IMR-90 (cell line): ENCODE data around the gene MSH5. TPM values are rescaled to one million over a fixed set of nuclear protein-coding genes. Genes with fewer than 3 reads are reported as not detected.

Experiments
- ATAC-seq: fragments of 200-7000 bp; cut with Tn5 transposase; 2 replicates; pipeline ENCODE4 v1.9.1; 2020; ENCODE audit warnings: low read depth, mild to moderate bottlenecking, moderate library complexity
- BruUV-seq: library from RNA; stranded (reverse); fragments of 400-500 nt; replicated peaks from 2 replicates; lab custom pipeline; 2021; lab: Mats Ljungman, UMichigan
- CTCF ChIA-PET: fragments of 300-600 bp; formaldehyde crosslinking; extraction: SDS; loops from one replicate; lab custom pipeline; 2021; ENCODE audit warnings: antibody characterized with exemption; lab: Yijun Ruan, JAX
- POLR2A ChIA-PET: fragments of 300-600 bp; sonication (Branson Sonifier 250); formaldehyde crosslinking; loops from one replicate; lab custom pipeline; 2022; ENCODE audit warnings: antibody characterized with exemption; ENCODE audit not compliant: unreplicated experiment; lab: Charles Lee
- DNase-seq: peaks from one replicate; pipeline ENCODE4 v3.0.0; 2013
- H2AFZ ChIP-seq: replicated peaks from 2 replicates; pipeline ENCODE3; 2013; ENCODE audit warnings: low read length, mild to moderate bottlenecking; ENCODE audit not compliant: poor library complexity
- H2AK5ac ChIP-seq: 2 replicates; pipeline ENCODE4 v1.6.1; 2013; ENCODE audit warnings: low read depth, low read length, inconsistent platforms
- H2AK9ac ChIP-seq: replicated peaks from 2 replicates; pipeline ENCODE3; 2013; ENCODE audit warnings: mild to moderate bottlenecking, low read depth, low read length, moderate library complexity; ENCODE audit not compliant: poor library complexity
- H2BK120ac ChIP-seq: 2 replicates; pipeline ENCODE4 v1.6.1; 2013; ENCODE audit warnings: low read depth, low read length, inconsistent platforms
- H2BK15ac ChIP-seq: 3 replicates; pipeline ENCODE4 v1.6.1; 2013; ENCODE audit warnings: low read depth, low read length, inconsistent platforms
- H2BK20ac ChIP-seq: 2 replicates; pipeline ENCODE4 v1.6.1; 2013; ENCODE audit warnings: low read depth, mild to moderate bottlenecking, inconsistent platforms, low read length, moderate library complexity
- H2BK5ac ChIP-seq: 2 replicates; pipeline ENCODE4 v1.6.1; 2013; ENCODE audit warnings: mild to moderate bottlenecking, low read depth, low read length, inconsistent platforms; ENCODE audit not compliant: poor library complexity, severe bottlenecking
- H3K14ac ChIP-seq: replicated peaks from 2 replicates; pipeline ENCODE4 v1.6.1; 2013; ENCODE audit warnings: low read depth, low read length, inconsistent platforms
- H3K18ac ChIP-seq: 2 replicates; pipeline ENCODE4 v1.6.1; 2013; ENCODE audit warnings: low read depth, low read length, control low read depth
- H3K23ac ChIP-seq: 2 replicates; pipeline ENCODE4 v1.6.1; 2013; ENCODE audit warnings: low read depth, low read length, inconsistent platforms
- H3K27ac ChIP-seq: 2 replicates; pipeline ENCODE4 v1.5.1; 2013; ENCODE audit warnings: mild to moderate bottlenecking, control low read depth, low read length; ENCODE audit not compliant: insufficient read depth
- H3K27me3 ChIP-seq: 2 replicates; pipeline ENCODE4 v1.6.1; 2013; ENCODE audit warnings: low read length; ENCODE audit not compliant: control insufficient read depth, insufficient read depth
- H3K36me3 ChIP-seq: 2 replicates; pipeline ENCODE4 v1.6.1; 2013; ENCODE audit warnings: low read length, mixed read lengths; ENCODE audit not compliant: control insufficient read depth, insufficient read depth
- H3K4ac ChIP-seq: 2 replicates; pipeline ENCODE4 v1.6.1; 2013; ENCODE audit warnings: low read depth, low read length, inconsistent platforms
- H3K4me1 ChIP-seq: 2 replicates; pipeline ENCODE4 v1.6.1; 2013; ENCODE audit warnings: low read length, mixed read lengths; ENCODE audit not compliant: control insufficient read depth, insufficient read depth
- H3K4me2 ChIP-seq: 2 replicates; pipeline ENCODE4 v1.6.1; 2013; ENCODE audit warnings: low read depth, mild to moderate bottlenecking, control low read depth, low read length, moderate library complexity
- H3K4me3 ChIP-seq: 2 replicates; pipeline ENCODE4 v1.5.1; 2013; ENCODE audit warnings: low read depth, mild to moderate bottlenecking, control low read depth, low read length, moderate library complexity; ENCODE audit not compliant: insufficient read depth
- H3K56ac ChIP-seq: 2 replicates; pipeline ENCODE4 v1.6.1; 2013; ENCODE audit warnings: low read length, inconsistent platforms; ENCODE audit not compliant: insufficient read depth; ENCODE audit errors: extremely low read depth
- H3K79me1 ChIP-seq, 2 experiments: 2 replicates each; pipeline ENCODE4 v1.6.1; 2013; ENCODE audit warnings: low read length in 2 of 2, inconsistent platforms in 1 of 2, low read depth in 1 of 2
- H3K9ac ChIP-seq: 2 replicates; pipeline ENCODE4 v1.6.1; 2013; ENCODE audit warnings: low read depth, low read length, control low read depth
- H3K9me1 ChIP-seq: 2 replicates; pipeline ENCODE4 v1.6.1; 2013; ENCODE audit warnings: low read length, inconsistent platforms; ENCODE audit not compliant: insufficient read depth
- H3K9me3 ChIP-seq: 2 replicates; pipeline ENCODE4 v1.6.1; 2013; ENCODE audit warnings: low read length; ENCODE audit not compliant: control insufficient read depth, insufficient read depth
- H4K20me1 ChIP-seq: 2 replicates; pipeline ENCODE4 v1.6.1; 2013; ENCODE audit warnings: low read length, inconsistent platforms; ENCODE audit not compliant: insufficient read depth
- H4K5ac ChIP-seq: 2 replicates; pipeline ENCODE4 v1.6.1; 2013; ENCODE audit warnings: mild to moderate bottlenecking, low read depth, low read length, control low read depth
- H4K8ac ChIP-seq, 2 experiments: 2 replicates each; pipeline ENCODE4 v1.6.1; 2013; ENCODE audit warnings: low read depth in 2 of 2, low read length in 2 of 2, control low read depth in 1 of 2, inconsistent platforms in 1 of 2
- H4K91ac ChIP-seq: 2 replicates; pipeline ENCODE4 v1.6.1; 2013; ENCODE audit warnings: low read depth, low read length, inconsistent platforms; ENCODE audit not compliant: insufficient read depth
- BHLHE40 ChIP-seq: fragments of 150-350 bp; IDR thresholded peaks from 2 replicates; pipeline ENCODE4 v1.6.1; 2016; ENCODE audit warnings: mild to moderate bottlenecking, low read depth, low read length
- CEBPB ChIP-seq: IDR thresholded peaks from 2 replicates; pipeline ENCODE4 v1.6.1; 2012; ENCODE audit warnings: low read depth, low read length, improper control_type of control experiment
- CHD1 ChIP-seq: IDR thresholded peaks from 2 replicates; pipeline ENCODE4 v1.6.1; 2012; ENCODE audit warnings: low read depth, low read length, improper control_type of control experiment
- FOS ChIP-seq: fragments of 150-350 bp; IDR thresholded peaks from 2 replicates; pipeline ENCODE4 v1.6.1; 2016; ENCODE audit warnings: low read depth, low read length
- MAFK ChIP-seq: IDR thresholded peaks from 2 replicates; pipeline ENCODE4 v1.6.1; 2012; ENCODE audit warnings: low read depth, low read length, improper control_type of control experiment
- MAZ ChIP-seq: IDR thresholded peaks from 2 replicates; pipeline ENCODE4 v1.6.1; 2012; ENCODE audit warnings: low read depth, mild to moderate bottlenecking, low read length, improper control_type of control experiment, moderate library complexity, borderline replicate concordance
- MXI1 ChIP-seq: IDR thresholded peaks from 2 replicates; pipeline ENCODE4 v1.6.1; 2012; ENCODE audit warnings: low read depth, mild to moderate bottlenecking, low read length, moderate library complexity, borderline replicate concordance
- NFE2L2 ChIP-seq: fragments of 150-350 bp; IDR thresholded peaks from 2 replicates; pipeline ENCODE4 v1.6.1; 2016; ENCODE audit warnings: low read depth, mild to moderate bottlenecking, low read length
- POLR2A ChIP-seq: IDR thresholded peaks from 2 replicates; pipeline ENCODE4 v1.6.1; 2012; ENCODE audit warnings: mild to moderate bottlenecking, low read depth, low read length
- RAD21 ChIP-seq: IDR thresholded peaks from 2 replicates; pipeline ENCODE4 v1.6.1; 2012; ENCODE audit warnings: low read length, improper control_type of control experiment
- RCOR1 ChIP-seq: IDR thresholded peaks from 2 replicates; pipeline ENCODE4 v1.6.1; 2012; ENCODE audit warnings: mild to moderate bottlenecking, low read length, improper control_type of control experiment; ENCODE audit not compliant: insufficient replicate concordance
- RFX5 ChIP-seq: IDR thresholded peaks from 2 replicates; pipeline ENCODE4 v1.8.0; 2012; ENCODE audit warnings: low read depth, mild to moderate bottlenecking, low read length, moderate library complexity
- SMC3 ChIP-seq: fragments of 150-350 bp; IDR thresholded peaks from 2 replicates; pipeline ENCODE4 v1.6.1; 2016; ENCODE audit warnings: low read depth, mild to moderate bottlenecking, antibody characterized with exemption, low read length, moderate library complexity
- WGBS, 2 experiments: methylation state at CpG; one replicate each; pipeline versions ENCODE4 v1.1.5 to v1.1.7; 2013; ENCODE audit warnings: missing lambda C conversion rate in 2 of 2; ENCODE audit not compliant: insufficient read length in 1 of 2; ENCODE audit errors: extremely low coverage in 2 of 2; 5-methylcytosine and 5-hydroxymethylcytosine counted together
- dilution Hi-C: fragments of 300-500 bp; cut with HindIII; formaldehyde crosslinking; loops from one replicate; pipeline ENCODE4 v1.14.3; 2018; ENCODE audit warnings: low sequenced_read_pairs; ENCODE audit not compliant: unreplicated experiment
- in situ Hi-C: fragments of 300-500 bp; cut with MboI; formaldehyde crosslinking; loops from 3 replicates; pipeline ENCODE4 v1.14.3; 2019; ENCODE audit warnings: low sequenced_read_pairs, inconsistent platforms, mixed read lengths
- intact Hi-C: fragments of 100-400 bp; cut with micrococcal nuclease; formaldehyde crosslinking; loops from 2 replicates; pipeline ENCODE4 v1.10.0; 2022
- polyA plus RNA-seq, 3 experiments: library from polyadenylated mRNA; depleted of rRNA; stranded (reverse); fragments of >200 nt; gene quantifications; 2 replicates each; pipeline ENCODE4 v1.2.3, GENCODE V29; 2012; ENCODE audit warnings: low replicate concordance in 1 of 3
- total RNA-seq: library from RNA; depleted of rRNA; stranded (reverse); fragments of >200 nt; gene quantifications from 2 replicates; pipeline ENCODE4 v1.2.3, GENCODE V29; 2012
- TF ChIP-seq, protein P1 (sequence below): conservative IDR thresholded peaks from 2 replicates; pipeline ENCODE4 v1.5.1; 2012; ENCODE audit warnings: mild to moderate bottlenecking, low read depth, low read length, improper control_type of control experiment
- TF ChIP-seq, protein P2 (sequence below): fragments of 150-350 bp; IDR thresholded peaks from 2 replicates; pipeline ENCODE4 v1.6.1; 2016; ENCODE audit warnings: low read depth, mild to moderate bottlenecking, low read length, moderate library complexity, borderline replicate concordance

Gene MSH5
- total and polyA plus RNA-seq, 2 of the 4 experiments (the other 2 are of a cell fraction) = 5.6 to 15.7 TPM

- Histone ChIP-seq H3K56ac (peak overlapping the region; percentile 99), H2AK9ac (peak overlapping the region; percentile 100), H3K27me3 (no peaks in the 10 kb centered on the region), H2BK20ac (peak overlapping the region; percentile 22; the same call in 1 of the 2 replicates), H4K20me1 (peaks cover 32% of the 10 kb centered on the region), H4K5ac (peak overlapping the region; percentile 86), H4K8ac (peak overlapping the region; percentile 74 to 93), H3K9ac (peak overlapping the region; percentile 98), H3K4me1 (peaks cover 18% of the 10 kb centered on the region), H3K23ac (peak overlapping the region; percentile 99), H2BK15ac (peak overlapping the region; percentile 66; the same call in 2 of the 3 replicates), H3K9me1 (peaks cover 14% of the 10 kb centered on the region), H2BK120ac (peak overlapping the region; percentile 81), H3K27ac (peak overlapping the region; percentile 94), H2AFZ (peak overlapping the region; percentile 77), H3K4ac (peak overlapping the region; percentile 98), H3K79me1 (peaks cover 9 to 69% of the 10 kb centered on the region in 2 experiments; a peak in 3 of 4 replicates), H3K18ac (peak overlapping the region; percentile 75), H2AK5ac (peak overlapping the region; percentile 98), H3K36me3 (peaks cover 30% of the 10 kb centered on the region), H3K4me2 (peak overlapping the region; percentile 96), H2BK5ac (peak overlapping the region; percentile 99), H3K4me3 (peak overlapping the region; percentile 81), H3K9me3 (no peaks in the 10 kb centered on the region), H4K91ac (peak overlapping the region; percentile 99), H3K14ac (peak overlapping the region; percentile 98)
- ATAC-seq (peak; percentile 13), DNase-seq (peak; percentile 59)
- no TSS peak for BruUV-seq
- dilution Hi-C loops = no loop called here
- CTCF ChIA-PET = no interaction called here
- WGBS, 2 experiments = 0% methylated on average over 5 of the region's 18 CpGs; no CpG with 5 or more reads in 1 of the 2 experiments
- intact Hi-C loops = no loop called here
- POLR2A ChIA-PET = interaction anchor here (0.6 kb wide), 1 partner anchor 166 kb away, joined by 7 read pairs; no protein-coding TSS in a partner anchor
- in situ Hi-C loops = no loop called here
- TF ChIP-seq BHLHE40 (no peak), CHD1 (no peak), POLR2A (peak; percentile 37), MXI1 (no peak; the same call in 1 of the 2 replicates), NFE2L2 (no peak), FOS (0 out of 2 replicates have a peak, but pooled peaks have one; percentile 23), RFX5 (no peak), RAD21 (no peak), CEBPB (no peak), SMC3 (no peak), MAZ (peak; percentile 22; the same call in 1 of the 2 replicates), RCOR1 (no peak), MAFK (no peak)
- TF ChIP-seq, protein P1, sequence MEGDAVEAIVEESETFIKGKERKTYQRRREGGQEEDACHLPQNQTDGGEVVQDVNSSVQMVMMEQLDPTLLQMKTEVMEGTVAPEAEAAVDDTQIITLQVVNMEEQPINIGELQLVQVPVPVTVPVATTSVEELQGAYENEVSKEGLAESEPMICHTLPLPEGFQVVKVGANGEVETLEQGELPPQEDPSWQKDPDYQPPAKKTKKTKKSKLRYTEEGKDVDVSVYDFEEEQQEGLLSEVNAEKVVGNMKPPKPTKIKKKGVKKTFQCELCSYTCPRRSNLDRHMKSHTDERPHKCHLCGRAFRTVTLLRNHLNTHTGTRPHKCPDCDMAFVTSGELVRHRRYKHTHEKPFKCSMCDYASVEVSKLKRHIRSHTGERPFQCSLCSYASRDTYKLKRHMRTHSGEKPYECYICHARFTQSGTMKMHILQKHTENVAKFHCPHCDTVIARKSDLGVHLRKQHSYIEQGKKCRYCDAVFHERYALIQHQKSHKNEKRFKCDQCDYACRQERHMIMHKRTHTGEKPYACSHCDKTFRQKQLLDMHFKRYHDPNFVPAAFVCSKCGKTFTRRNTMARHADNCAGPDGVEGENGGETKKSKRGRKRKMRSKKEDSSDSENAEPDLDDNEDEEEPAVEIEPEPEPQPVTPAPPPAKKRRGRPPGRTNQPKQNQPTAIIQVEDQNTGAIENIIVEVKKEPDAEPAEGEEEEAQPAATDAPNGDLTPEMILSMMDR = no peak
- TF ChIP-seq, protein P2, sequence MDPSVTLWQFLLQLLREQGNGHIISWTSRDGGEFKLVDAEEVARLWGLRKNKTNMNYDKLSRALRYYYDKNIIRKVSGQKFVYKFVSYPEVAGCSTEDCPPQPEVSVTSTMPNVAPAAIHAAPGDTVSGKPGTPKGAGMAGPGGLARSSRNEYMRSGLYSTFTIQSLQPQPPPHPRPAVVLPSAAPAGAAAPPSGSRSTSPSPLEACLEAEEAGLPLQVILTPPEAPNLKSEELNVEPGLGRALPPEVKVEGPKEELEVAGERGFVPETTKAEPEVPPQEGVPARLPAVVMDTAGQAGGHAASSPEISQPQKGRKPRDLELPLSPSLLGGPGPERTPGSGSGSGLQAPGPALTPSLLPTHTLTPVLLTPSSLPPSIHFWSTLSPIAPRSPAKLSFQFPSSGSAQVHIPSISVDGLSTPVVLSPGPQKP = no peak
These were observed 4.9 kb upstream of the MSH5 start for GRCh38 chr6:31734821-31735406.
